ENCODE data around the gene PAK1. TPM values are rescaled to one million over a fixed set of nuclear protein-coding genes. Genes with fewer than 3 reads are reported as not detected.

PAK1 gene
- total RNA-seq, 1 donor, result 56.2 TPM

DNA sequence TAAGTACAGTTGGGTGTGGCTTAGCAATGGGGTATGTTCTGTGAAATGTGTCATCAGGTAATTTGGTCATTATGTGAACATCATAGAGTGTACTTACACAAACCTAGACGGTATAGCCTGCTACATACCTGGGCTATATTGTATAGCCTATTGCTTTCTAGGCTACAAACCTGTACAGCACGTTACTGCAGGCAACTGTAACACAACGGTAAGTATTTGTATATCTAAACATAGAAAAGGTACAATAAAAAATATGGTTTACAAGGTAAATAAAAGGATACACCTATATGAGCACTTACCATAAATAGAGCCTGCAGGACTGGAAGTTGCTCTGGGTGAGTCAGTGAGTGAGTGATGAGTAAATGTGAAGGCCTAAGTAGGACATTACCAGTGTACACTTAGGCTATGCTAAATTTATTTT is 99.3 kb downstream of the PAK1 start:
- H3K4me3 ChIP-seq (ENCODE audit: low read depth, low read length), result no peak overlapping the region
- TF ChIP-seq, protein P1, sequence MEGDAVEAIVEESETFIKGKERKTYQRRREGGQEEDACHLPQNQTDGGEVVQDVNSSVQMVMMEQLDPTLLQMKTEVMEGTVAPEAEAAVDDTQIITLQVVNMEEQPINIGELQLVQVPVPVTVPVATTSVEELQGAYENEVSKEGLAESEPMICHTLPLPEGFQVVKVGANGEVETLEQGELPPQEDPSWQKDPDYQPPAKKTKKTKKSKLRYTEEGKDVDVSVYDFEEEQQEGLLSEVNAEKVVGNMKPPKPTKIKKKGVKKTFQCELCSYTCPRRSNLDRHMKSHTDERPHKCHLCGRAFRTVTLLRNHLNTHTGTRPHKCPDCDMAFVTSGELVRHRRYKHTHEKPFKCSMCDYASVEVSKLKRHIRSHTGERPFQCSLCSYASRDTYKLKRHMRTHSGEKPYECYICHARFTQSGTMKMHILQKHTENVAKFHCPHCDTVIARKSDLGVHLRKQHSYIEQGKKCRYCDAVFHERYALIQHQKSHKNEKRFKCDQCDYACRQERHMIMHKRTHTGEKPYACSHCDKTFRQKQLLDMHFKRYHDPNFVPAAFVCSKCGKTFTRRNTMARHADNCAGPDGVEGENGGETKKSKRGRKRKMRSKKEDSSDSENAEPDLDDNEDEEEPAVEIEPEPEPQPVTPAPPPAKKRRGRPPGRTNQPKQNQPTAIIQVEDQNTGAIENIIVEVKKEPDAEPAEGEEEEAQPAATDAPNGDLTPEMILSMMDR (IDR thresholded peaks at IDR 0.05; ENCODE audit: insufficient read depth, low read length), result no peak
- DNase-seq (ENCODE audit: low read depth), result no peak

DNA sequence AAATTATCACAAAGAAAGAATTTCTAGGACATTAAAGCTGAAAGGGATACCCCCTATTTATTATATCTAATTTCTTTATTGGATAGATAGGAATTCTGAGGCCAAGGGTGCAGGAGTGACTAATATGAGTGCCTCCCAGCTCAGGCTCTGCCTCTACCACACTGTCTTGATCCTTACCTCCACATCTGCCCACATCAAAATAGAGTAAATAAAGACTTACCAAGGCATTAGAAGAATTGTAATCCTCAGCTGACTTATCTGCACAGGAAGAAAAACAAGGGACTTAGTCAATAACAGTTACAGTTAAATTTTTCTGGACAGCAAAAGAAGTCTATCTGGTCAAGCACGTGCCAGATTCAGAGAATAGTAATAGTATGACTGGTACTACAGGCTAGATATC is 99.8 kb downstream of the PAK1 start:
- no peak for DNase-seq (ENCODE audit: low read depth)
- H3K4me3 ChIP-seq (ENCODE audit: low read depth, low read length), result no peak overlapping the region
- TF ChIP-seq, protein P1 (IDR thresholded peaks at IDR 0.05; ENCODE audit: insufficient read depth, low read length), result no peak

DNA sequence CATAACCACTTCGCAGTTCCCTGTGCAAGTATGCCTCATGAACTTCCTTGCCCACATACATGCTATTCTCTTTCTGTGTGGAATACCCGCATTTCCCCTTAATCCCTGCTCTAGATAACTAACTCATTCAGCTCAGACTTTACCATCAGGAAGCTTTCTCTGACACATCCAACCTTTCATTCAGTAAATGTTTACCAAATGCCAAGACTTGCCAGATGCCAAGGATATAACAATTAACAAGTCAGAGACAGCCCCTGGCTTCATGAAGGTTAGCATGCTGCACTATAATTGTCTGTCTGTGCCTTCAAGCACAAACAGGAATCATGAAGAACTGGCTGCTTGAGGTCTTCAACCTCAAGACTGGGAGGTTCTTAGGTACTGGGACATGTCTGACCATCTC is 101.2 kb downstream of the PAK1 start:
- no peak for DNase-seq (ENCODE audit: low read depth)
- TF ChIP-seq, protein P1 (IDR thresholded peaks at IDR 0.05; ENCODE audit: insufficient read depth, low read length), result no peak
- no peak overlapping the region for H3K4me3 ChIP-seq (ENCODE audit: low read depth, low read length)

DNA sequence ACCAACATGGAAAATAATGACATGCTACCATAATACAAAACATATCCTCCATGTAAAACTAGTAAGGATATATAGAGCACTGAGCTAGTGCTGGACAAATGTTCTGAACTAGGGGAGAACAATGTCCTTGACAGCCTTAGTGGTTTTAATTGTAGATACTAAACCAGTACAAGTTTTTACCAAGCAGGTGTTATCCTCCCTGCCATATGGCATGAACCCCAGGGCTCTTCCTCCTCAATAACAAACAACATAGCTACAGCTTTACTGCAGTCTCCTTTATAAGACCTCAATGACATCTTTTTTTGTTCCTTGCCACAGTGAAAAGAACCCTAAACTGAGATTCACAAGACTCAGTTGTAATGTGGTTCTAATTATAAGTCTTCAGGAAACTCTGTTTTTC is 102.2 kb downstream of the PAK1 start:
- TF ChIP-seq, protein P1 (IDR thresholded peaks at IDR 0.05; ENCODE audit: insufficient read depth, low read length), result no peak
- DNase-seq (ENCODE audit: low read depth), result no peak

DNA sequence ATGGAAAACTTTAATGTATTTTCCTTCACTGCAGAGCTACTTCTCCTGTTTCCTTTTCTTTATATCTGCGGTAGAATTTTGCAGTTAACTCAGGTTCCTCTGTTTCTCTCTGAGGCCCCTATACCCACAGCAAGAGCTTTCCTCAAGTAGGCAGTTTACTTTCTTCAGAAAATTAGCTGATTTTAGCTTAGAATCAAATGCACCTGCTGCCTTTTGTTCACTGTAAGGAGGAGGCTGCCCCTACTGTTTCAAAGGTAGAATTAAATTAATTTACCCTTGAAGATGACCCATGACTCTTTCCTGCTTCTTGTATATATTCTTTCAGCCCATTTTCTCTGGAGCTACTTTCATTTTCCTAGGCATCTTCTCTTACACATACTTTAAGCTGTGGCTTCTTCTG is 103.7 kb downstream of the PAK1 start:
- DNase-seq (ENCODE audit: low read depth), result no peak
- H3K4me3 ChIP-seq (ENCODE audit: low read depth, low read length), result no peak overlapping the region
- TF ChIP-seq, protein P1 (IDR thresholded peaks at IDR 0.05; ENCODE audit: insufficient read depth, low read length), result no peak

More for the DNA sequence above, 102.2 kb downstream of the PAK1 start:
- no peak overlapping the region for H3K4me3 ChIP-seq (ENCODE audit: low read depth, low read length)

DNA sequence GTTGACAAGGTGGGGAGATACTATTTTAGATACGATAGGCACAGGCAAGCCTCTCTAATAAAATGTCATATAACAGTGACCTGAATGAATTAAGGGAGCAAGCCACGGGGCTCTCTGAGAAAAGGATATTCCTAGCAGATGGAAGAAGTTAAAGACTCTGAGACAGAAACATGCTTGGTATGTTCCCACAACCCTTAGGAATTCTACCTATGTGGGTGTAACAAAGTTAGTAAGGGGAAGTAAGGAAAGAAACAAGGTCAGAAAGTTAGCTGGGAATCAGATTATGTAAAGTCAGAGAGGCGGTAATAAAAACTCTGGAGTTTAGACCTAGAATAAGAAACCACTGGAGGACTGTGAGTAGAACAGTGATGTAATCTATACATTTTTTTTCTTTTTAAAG is 112.7 kb downstream of the PAK1 start:
- TF ChIP-seq, protein P1 (IDR thresholded peaks at IDR 0.05; ENCODE audit: insufficient read depth, low read length), result no peak
- peak; percentile 48 for DNase-seq (ENCODE audit: low read depth)
- no peak overlapping the region for H3K4me3 ChIP-seq (ENCODE audit: low read depth, low read length)

DNA sequence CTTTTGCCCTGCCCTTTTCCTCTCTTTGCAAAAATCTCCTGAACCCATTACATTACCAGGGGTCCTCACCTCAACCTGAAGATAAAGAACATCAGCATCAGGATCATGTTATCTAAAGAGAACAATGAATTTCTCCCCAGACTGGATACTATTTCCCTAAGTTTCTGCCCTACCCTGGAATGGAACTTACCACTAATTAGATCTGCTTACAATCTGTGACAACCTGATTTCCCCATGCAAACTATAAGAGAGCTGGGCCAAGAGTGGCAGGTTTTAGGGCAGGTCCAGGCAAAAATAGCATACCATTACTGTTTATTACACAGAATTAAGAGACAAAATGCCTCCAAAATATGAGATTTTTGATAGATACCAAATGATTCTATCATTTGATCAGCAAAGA is 114.4 kb downstream of the PAK1 start:
- DNase-seq (ENCODE audit: low read depth), result no peak
- TF ChIP-seq, protein P1 (IDR thresholded peaks at IDR 0.05; ENCODE audit: insufficient read depth, low read length), result no peak
- H3K4me3 ChIP-seq (ENCODE audit: low read depth, low read length), result no peak overlapping the region

All from fibroblast of the aortic adventitia (primary cell).